SU-DHL-6 (cell line): ENCODE data around the gene SCD5.

Experiments used
- CTCF ChIP-seq: fragments of 200-600 bp; sonication (generic); IDR thresholded peaks from one replicate; pipeline ENCODE4 v1.5.1; 2017; ENCODE audit warnings: antibody characterized with exemption, mild to moderate bottlenecking, low read length, moderate library complexity; ENCODE audit not compliant: insufficient read depth, poor library complexity, severe bottlenecking
- EZH2phosphoT487 ChIP-seq: fragments of 200-600 bp; sonication (generic), shearing (Covaris generic); conservative IDR thresholded peaks from 2 replicates; pipeline ENCODE4 v1.6.1; 2018; ENCODE audit warnings: mild to moderate bottlenecking, antibody characterized with exemption, low read length, moderate library complexity, mixed read lengths

- TF ChIP-seq EZH2phosphoT487: no peak
- no peak for TF ChIP-seq CTCF
Measured at GRCh38 chr4:82652062-82652461, 146.5 kb downstream of the SCD5 start.
